Activated CD4-positive, alpha-beta T cell treated with anti-CD3 and anti-CD28 coated beads for 36 hours (primary cell): Measurements from ENCODE around the gene PRAMEF12. TPM values are rescaled to one million over a fixed set of nuclear protein-coding genes. Genes with fewer than 3 reads are reported as not detected.
"Not testable (repeated sequence)": the region's sequence is repeated elsewhere in the genome, so short reads cannot be mapped to it uniquely, and the experiment has no call there.

Experiments
- ATAC-seq: fragments of 200-7000 bp; cut with Tn5 transposase; one replicate; pipeline ENCODE4 v1.10.0; 2021; ENCODE audit warnings: mild to moderate bottlenecking, moderate library complexity
- CTCF ChIA-PET: fragments of 350-600 bp; sonication (Branson Sonifier 250); formaldehyde crosslinking; loops from one replicate; lab custom pipeline; 2021; ENCODE audit warnings: antibody characterized with exemption; lab: Charles Lee
- POLR2A ChIA-PET: fragments of 350-600 bp; sonication (Branson Sonifier 250); formaldehyde crosslinking; loops from one replicate; lab custom pipeline; 2021; ENCODE audit warnings: antibody characterized with exemption, inconsistent platforms; lab: Charles Lee
- DNase-seq: peaks from one replicate; pipeline ENCODE4 v3.0.0-alpha.2; 2020
- H3K27ac Mint-ChIP-seq: one replicate; pipeline ENCODE4 v1.8.0; 2021; ENCODE audit warnings: mixed read lengths
- H3K27me3 Mint-ChIP-seq: one replicate; pipeline ENCODE4 v1.8.0; 2021; ENCODE audit warnings: mixed read lengths
- H3K36me3 Mint-ChIP-seq: one replicate; pipeline ENCODE4 v1.8.0; 2021; ENCODE audit warnings: low read depth, mixed read lengths
- H3K4me1 Mint-ChIP-seq: one replicate; pipeline ENCODE4 v1.8.0; 2021; ENCODE audit warnings: mixed read lengths
- H3K4me3 Mint-ChIP-seq: one replicate; pipeline ENCODE4 v1.8.0; 2021; ENCODE audit warnings: mild to moderate bottlenecking, moderate library complexity, mixed read lengths
- H3K9me3 Mint-ChIP-seq: one replicate; pipeline ENCODE4 v1.8.0; 2021; ENCODE audit warnings: low read depth, mixed read lengths
- intact Hi-C, 2 experiments: fragments of 100-400 bp; cut with DNase I in 1 of 2; cut with micrococcal nuclease in 1 of 2; formaldehyde crosslinking; loops; one replicate each; pipeline versions ENCODE4 v1.14.2 to v1.15.1; 2022 to 2024; cut with DNase I, micrococcal nuclease
- total RNA-seq, 2 experiments: library from RNA; stranded (reverse); gene quantifications; one replicate each; pipeline ENCODE4 v1.2.3, GENCODE V29; 2021

The PRAMEF12 gene
- total RNA-seq, 2 experiments from 2014 or later = not detected

- peaks cover 20% of the 10 kb centered on the region for H3K27me3 Mint-ChIP-seq
- H3K4me1 Mint-ChIP-seq = no peaks in the 10 kb centered on the region
- no peak overlapping the region for H3K27ac Mint-ChIP-seq
- ChIA-PET CTCF (no interaction called here), POLR2A (no interaction called here)
- no peaks in the 10 kb centered on the region for H3K9me3 Mint-ChIP-seq
- intact Hi-C loops = no loop called here
- no peaks in the 10 kb centered on the region for H3K36me3 Mint-ChIP-seq
- ATAC-seq (no peak), DNase-seq (no peak)
- no peak overlapping the region for H3K4me3 Mint-ChIP-seq
Measured at GRCh38 chr1:12772520-12772919, 1.0 kb upstream of the PRAMEF12 start.

GRCh38 chr1:12774801-12775345, 1.3 kb downstream of the PRAMEF12 start:
- no peak for ATAC-seq
- no peak overlapping the region for H3K27ac Mint-ChIP-seq
- no peaks in the 10 kb centered on the region for H3K4me1 Mint-ChIP-seq
- no peaks in the 10 kb centered on the region for H3K36me3 Mint-ChIP-seq
- CTCF ChIA-PET = no interaction called here
- no peak overlapping the region for H3K4me3 Mint-ChIP-seq
- peaks cover 19% of the 10 kb centered on the region for H3K27me3 Mint-ChIP-seq
- intact Hi-C loops = no loop called here
- no peaks in the 10 kb centered on the region for H3K9me3 Mint-ChIP-seq
- DNase-seq = no peak
- POLR2A ChIA-PET = no interaction called here

GRCh38 chr1:12775443-12775842, 1.9 kb downstream of the PRAMEF12 start:
- Mint-ChIP-seq H3K4me3 (no peak overlapping the region), H3K9me3 (no peaks in the 10 kb centered on the region), H3K27ac (no peak overlapping the region), H3K27me3 (peaks cover 14% of the 10 kb centered on the region), H3K4me1 (no peaks in the 10 kb centered on the region), H3K36me3 (no peaks in the 10 kb centered on the region)
- ATAC-seq (no peak), DNase-seq (no peak)
- CTCF ChIA-PET = no interaction called here
- POLR2A ChIA-PET = no interaction called here
- intact Hi-C loops = no loop called here

GRCh38 chr1:12776801-12777557, 3.4 kb downstream of the PRAMEF12 start:
- intact Hi-C loops = no loop called here
- Mint-ChIP-seq H3K4me3 (no peak overlapping the region), H3K36me3 (no peaks in the 10 kb centered on the region), H3K9me3 (no peaks in the 10 kb centered on the region), H3K27me3 (peaks cover 14% of the 10 kb centered on the region), H3K4me1 (no peaks in the 10 kb centered on the region), H3K27ac (no peak overlapping the region)
- CTCF ChIA-PET = interaction anchor here (0.6 kb wide), 1 partner anchor 450 kb away, joined by 3 read pairs; no protein-coding TSS in a partner anchor
- ATAC-seq = no peak
- POLR2A ChIA-PET = no interaction called here
- no peak for DNase-seq

- Mint-ChIP-seq H3K4me3 (no peak overlapping the region), H3K36me3 (no peaks in the 10 kb centered on the region), H3K27ac (no peak overlapping the region), H3K4me1 (no peaks in the 10 kb centered on the region), H3K27me3 (peaks cover 12% of the 10 kb centered on the region), H3K9me3 (peaks cover 1% of the 10 kb centered on the region)
- ATAC-seq = no peak
- no peak for DNase-seq
- intact Hi-C loops = no loop called here
- POLR2A ChIA-PET = no interaction called here
- CTCF ChIA-PET = interaction anchor here (0.6 kb wide), 1 partner anchor 19 kb away, joined by 3 read pairs; no protein-coding TSS in a partner anchor
Measured at GRCh38 chr1:12778061-12778460, 4.5 kb downstream of the PRAMEF12 start.

- intact Hi-C loops = no loop called here
- POLR2A ChIA-PET = no interaction called here
- CTCF ChIA-PET = no interaction called here
- no peaks in the 10 kb centered on the region for H3K36me3 Mint-ChIP-seq
- H3K9me3 Mint-ChIP-seq = peaks cover 7% of the 10 kb centered on the region
- no peak overlapping the region for H3K4me3 Mint-ChIP-seq
- peaks cover 10% of the 10 kb centered on the region for H3K27me3 Mint-ChIP-seq
- H3K27ac Mint-ChIP-seq = no peak overlapping the region
- ATAC-seq (no peak), DNase-seq (no peak)
- H3K4me1 Mint-ChIP-seq = no peaks in the 10 kb centered on the region
Measured at GRCh38 chr1:12778907-12779306, 5.4 kb downstream of the PRAMEF12 start.

- CTCF ChIA-PET, H3K27me3 Mint-ChIP-seq, H3K4me3 Mint-ChIP-seq, ATAC-seq, DNase-seq, H3K36me3 Mint-ChIP-seq, POLR2A ChIA-PET, intact Hi-C loops, H3K27ac Mint-ChIP-seq, H3K4me1 Mint-ChIP-seq: not testable (repeated sequence)
- peaks cover 18% of the 10 kb centered on the region for H3K9me3 Mint-ChIP-seq
Measured at GRCh38 chr1:12781488-12781887, 8.0 kb downstream of the PRAMEF12 start.

GRCh38 chr1:12783783-12784182, 10.2 kb downstream of the PRAMEF12 start:
- H3K4me3 Mint-ChIP-seq, H3K4me1 Mint-ChIP-seq, H3K27me3 Mint-ChIP-seq, ATAC-seq, intact Hi-C loops, POLR2A ChIA-PET, H3K27ac Mint-ChIP-seq, H3K36me3 Mint-ChIP-seq: not testable (repeated sequence)
- CTCF ChIA-PET = interaction anchor here (0.6 kb wide), 1 partner anchor 505 kb away, joined by 3 read pairs; no protein-coding TSS in a partner anchor
- peaks cover 18% of the 10 kb centered on the region for H3K9me3 Mint-ChIP-seq
- DNase-seq = peak; percentile 9

- ATAC-seq, H3K4me3 Mint-ChIP-seq, intact Hi-C loops, H3K27ac Mint-ChIP-seq, H3K36me3 Mint-ChIP-seq, CTCF ChIA-PET, H3K27me3 Mint-ChIP-seq, POLR2A ChIA-PET, H3K4me1 Mint-ChIP-seq: not testable (repeated sequence)
- peaks cover 18% of the 10 kb centered on the region for H3K9me3 Mint-ChIP-seq
- DNase-seq = peak; percentile 13
Measured at GRCh38 chr1:12784729-12785128, 11.2 kb downstream of the PRAMEF12 start.

GRCh38 chr1:12791097-12791496, 17.6 kb downstream of the PRAMEF12 start, which contains the start of gene PRAMEF1:
TSS of gene PRAMEF1 (plus strand) at chr1:12791397. CDS start at chr1:12793228, 1,831 bp downstream.
- H3K4me3 Mint-ChIP-seq, intact Hi-C loops, H3K27ac Mint-ChIP-seq, POLR2A ChIA-PET, H3K9me3 Mint-ChIP-seq, H3K4me1 Mint-ChIP-seq, CTCF ChIA-PET, H3K27me3 Mint-ChIP-seq, H3K36me3 Mint-ChIP-seq, ATAC-seq, DNase-seq: not testable (repeated sequence)

- no peak overlapping the region for H3K27ac Mint-ChIP-seq
- no peaks in the 10 kb centered on the region for H3K27me3 Mint-ChIP-seq
- no peaks in the 10 kb centered on the region for H3K4me1 Mint-ChIP-seq
- intact Hi-C loops = no loop called here
- H3K4me3 Mint-ChIP-seq = no peak overlapping the region
- ChIA-PET CTCF (no interaction called here), POLR2A (no interaction called here)
- ATAC-seq (no peak), DNase-seq (no peak)
- no peaks in the 10 kb centered on the region for H3K9me3 Mint-ChIP-seq
- no peaks in the 10 kb centered on the region for H3K36me3 Mint-ChIP-seq
Measured at GRCh38 chr1:12798911-12799310, 25.4 kb downstream of the PRAMEF12 start.

GRCh38 chr1:12799730-12800129, 26.2 kb downstream of the PRAMEF12 start:
- Mint-ChIP-seq H3K27ac (no peak overlapping the region), H3K4me3 (no peak overlapping the region), H3K27me3 (peaks cover 1% of the 10 kb centered on the region), H3K36me3 (no peaks in the 10 kb centered on the region), H3K4me1 (no peaks in the 10 kb centered on the region), H3K9me3 (peaks cover 1% of the 10 kb centered on the region)
- ChIA-PET CTCF (no interaction called here), POLR2A (no interaction called here)
- intact Hi-C loops = no loop called here
- DNase-seq (no peak), ATAC-seq (no peak)
